Mucosa of gallbladder (tissue), 1 donor: ENCODE measurements around the gene CCDC142. TPM values are rescaled to one million over a fixed set of nuclear protein-coding genes. Genes with fewer than 3 reads are reported as not detected.

Experiments
- DNase-seq: peaks from one replicate; pipeline ENCODE4 v3.0.0-alpha.2; 2020; ENCODE audit warnings: low spot score
- total RNA-seq: library from RNA; stranded (reverse); gene quantifications from one replicate; pipeline ENCODE4 v1.2.1, GENCODE V29; 2021
- donor health status: DM: no; HTN: no; CAD: no.

The CCDC142 gene, protein sequence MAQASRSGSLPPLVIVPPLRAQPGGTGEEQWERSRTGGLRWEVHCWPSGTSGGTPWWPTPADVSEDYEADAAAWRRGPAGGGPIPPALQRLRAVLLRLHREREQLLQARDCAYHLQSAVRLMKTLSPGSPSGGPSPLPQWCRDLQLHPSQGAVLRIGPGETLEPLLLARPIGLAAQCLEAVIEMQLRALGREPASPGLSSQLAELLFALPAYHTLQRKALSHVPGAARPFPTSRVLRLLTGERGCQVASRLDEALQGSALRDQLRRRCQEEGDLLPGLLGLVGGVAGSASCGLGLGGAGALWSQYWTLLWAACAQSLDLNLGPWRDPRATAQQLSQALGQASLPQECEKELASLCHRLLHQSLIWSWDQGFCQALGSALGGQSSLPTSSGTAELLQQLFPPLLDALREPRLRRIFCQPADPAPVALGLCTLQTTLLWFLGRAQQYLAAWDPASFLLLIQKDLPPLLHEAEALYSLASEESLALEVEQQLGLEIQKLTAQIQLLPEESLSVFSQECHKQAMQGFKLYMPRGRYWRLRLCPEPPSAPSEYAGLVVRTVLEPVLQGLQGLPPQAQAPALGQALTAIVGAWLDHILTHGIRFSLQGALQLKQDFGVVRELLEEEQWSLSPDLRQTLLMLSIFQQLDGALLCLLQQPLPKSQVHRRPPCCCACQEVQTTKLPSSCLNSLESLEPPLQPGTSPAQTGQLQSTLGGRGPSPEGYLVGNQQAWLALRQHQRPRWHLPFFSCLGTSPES
- total RNA-seq, result 26.5 TPM

- peak; percentile 97 for DNase-seq
Observed at GRCh38 chr2:74482801-74483674, at the start of gene CCDC142, which contains the start of gene TTC31. TSS of gene CCDC142 (minus strand) at chr2:74482998. CDS start at chr2:74482837, 161 bp downstream. TSS of gene TTC31 (plus strand) at chr2:74483081. CDS start at chr2:74483096, 15 bp downstream.

DNA sequence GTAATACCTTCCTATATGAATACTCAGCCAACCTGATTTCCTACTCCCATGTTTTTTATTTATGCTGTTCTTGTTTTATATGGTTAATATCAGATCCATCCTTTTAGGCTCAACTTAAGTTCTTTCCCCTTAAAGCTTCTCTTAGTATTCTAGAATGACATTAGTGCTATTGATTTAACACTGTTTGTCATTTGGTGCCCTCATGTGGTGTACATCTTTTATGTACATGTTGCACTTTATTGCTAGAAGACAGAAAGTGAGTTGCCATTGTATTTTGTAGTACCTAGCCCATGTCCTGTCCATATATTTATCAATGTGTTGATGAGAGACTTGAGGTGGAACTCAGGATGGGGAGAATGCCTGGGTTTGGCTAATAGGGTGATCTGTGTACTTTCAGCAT is 49.4 kb upstream of the CCDC142 start:
- DNase-seq, result no peak

- no peak for DNase-seq
Observed at GRCh38 chr2:74531666-74532065, 48.9 kb upstream of the CCDC142 start.

GRCh38 chr2:74530239-74531187 is 47.7 kb upstream of the CCDC142 start:
- no peak for DNase-seq

DNA sequence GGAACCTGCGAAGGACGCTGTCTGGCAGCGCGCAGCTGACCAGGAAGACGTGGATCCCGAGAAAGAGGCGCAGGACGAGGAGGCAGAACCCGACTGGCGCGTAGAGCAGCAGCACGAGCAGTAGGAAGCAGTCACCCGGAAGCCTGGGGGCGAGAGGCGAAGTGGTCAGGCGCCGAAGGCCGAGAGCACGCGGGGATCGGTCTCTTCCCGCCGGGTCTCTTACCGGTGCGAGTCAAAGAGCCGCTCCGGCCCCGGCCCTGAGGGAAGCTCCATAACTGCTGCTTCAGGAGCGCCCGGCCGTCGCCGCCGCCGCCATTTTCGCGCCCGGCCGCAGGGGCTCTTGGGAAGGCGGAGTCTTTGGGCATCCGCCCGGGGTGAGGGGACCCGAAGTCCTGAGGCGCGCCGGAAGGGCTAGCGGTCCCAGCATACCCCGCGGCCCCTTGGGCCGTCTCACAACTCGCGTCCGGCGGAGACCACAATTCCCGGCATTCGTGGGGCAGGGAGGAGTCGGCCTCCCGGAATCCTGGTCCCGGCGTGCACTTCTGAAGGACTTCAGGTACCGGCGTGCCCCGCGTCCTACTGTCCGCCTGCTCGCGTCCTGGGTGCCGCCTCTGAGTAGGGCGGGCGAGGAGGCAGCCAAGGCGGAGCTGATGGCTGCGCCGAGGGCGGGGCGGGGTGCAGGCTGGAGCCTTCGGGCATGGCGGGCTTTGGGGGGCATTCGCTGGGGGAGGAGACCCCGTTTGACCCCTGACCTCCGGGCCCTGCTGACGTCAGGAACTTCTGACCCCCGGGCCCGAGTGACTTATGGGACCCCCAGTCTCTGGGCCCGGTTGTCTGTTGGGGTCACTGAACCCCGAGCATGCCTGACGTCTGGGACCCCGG is 46.8 kb upstream of the CCDC142 start, which contains the start of the genes AUP1 and HTRA2:
AUP1 (minus strand) TSS at position 350 of the 882 bp plus-strand sequence; CDS start at position 273, 77 bp downstream.
HTRA2 (plus strand) TSS at position 577 of the 882 bp plus-strand sequence; CDS start at position 651, 74 bp downstream.
- DNase-seq, result peak; percentile 99

- DNase-seq, result no peak
Observed at GRCh38 chr2:74528600-74529356, 46.0 kb upstream of the CCDC142 start.

DNA sequence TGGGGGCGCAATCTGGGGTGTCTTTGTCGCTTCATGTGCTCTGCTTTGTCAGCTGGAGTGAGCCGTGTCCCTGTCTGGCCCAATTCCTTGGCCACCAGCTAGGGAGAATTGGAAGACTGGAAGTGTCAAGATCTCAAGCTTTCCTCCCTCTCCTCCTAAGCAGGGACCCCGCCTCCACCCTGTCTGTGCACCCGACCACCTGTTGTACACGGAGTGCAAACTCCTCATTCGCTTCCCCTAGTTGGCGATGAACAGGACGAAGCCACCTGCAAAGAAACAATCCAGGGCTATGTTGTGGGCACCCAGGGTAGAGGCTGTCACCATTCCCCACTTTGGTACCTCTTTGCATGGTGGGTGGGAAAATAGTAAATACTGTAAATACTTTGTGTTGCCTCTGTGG is 44.9 kb upstream of the CCDC142 start:
- no peak for DNase-seq

GRCh38 chr2:74526649-74527230 is 43.9 kb upstream of the CCDC142 start:
- no peak for DNase-seq

- DNase-seq, result no peak
Observed at GRCh38 chr2:74525717-74526648, 43.2 kb upstream of the CCDC142 start, which contains the start of gene DQX1. TSS of gene DQX1 (minus strand) at chr2:74526231. CDS start at chr2:74525729, 502 bp downstream.

DNA sequence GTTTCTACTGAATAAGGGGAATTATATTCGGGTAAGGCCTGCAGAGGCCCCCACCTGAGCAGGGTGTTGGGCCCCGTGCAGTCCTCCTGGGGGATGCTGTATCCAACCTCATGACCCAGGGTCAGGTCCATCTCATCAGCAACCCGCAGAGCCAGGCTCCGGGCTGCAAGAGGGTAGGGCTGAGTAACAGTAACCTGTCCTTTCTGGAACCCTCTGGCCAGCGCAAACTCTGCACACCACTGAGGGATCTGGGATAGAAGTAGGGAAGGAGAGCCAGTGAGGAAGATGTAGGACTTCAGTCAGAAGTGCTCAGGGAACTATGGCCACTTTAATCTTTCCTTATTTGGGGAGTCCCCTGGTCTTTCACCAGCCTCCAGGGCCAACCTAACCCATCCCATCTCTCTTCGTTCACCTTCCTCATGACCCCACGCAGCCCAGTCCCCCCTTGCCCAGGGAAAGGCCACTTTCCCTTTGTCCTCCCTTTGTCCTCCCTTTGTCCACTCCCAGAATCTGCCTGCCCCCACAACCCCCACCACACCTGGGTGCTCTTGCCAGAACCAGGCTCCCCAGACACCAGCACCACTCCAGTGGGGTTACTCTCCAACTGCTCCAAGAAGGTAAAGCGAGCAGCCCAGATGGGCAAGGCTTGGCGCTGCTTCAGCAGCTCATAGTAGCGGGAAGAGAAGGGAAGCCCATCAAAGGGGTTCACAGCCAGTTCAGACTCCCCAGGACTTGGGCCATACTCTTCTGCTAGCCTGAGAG is 42.3 kb upstream of the CCDC142 start:
- no peak for DNase-seq

GRCh38 chr2:74524005-74524404 is 41.2 kb upstream of the CCDC142 start:
- DNase-seq, result no peak

DNA sequence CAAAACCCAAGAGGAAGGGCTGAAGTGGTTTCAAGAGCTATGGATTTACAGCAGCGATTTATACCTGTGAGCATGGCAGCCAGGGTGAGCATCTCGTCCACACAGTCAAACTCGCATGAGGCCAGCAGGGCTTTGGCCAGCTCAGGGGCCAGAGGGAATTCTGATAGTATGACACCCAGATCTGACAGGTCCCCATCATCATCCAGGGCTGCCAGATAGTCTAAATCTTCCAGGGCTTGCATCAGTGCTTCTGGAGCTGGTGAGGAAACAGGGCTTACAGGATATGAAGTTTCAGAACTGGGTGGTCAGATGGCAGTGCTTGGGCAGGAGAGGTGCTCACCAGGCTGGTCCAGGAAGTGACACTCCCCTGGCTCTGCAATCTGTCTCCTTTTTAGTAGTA is 39.7 kb upstream of the CCDC142 start:
- no peak for DNase-seq

- DNase-seq, result no peak
Observed at GRCh38 chr2:74516650-74517049, 33.9 kb upstream of the CCDC142 start.

GRCh38 chr2:74515981-74516633 is 33.3 kb upstream of the CCDC142 start:
- DNase-seq, result peak; percentile 67

GRCh38 chr2:74515271-74515980 is 32.6 kb upstream of the CCDC142 start:
- DNase-seq, result no peak
